DMS53 treated with DMSO at 0.1 percent for 48 hours (cell line): ENCODE measurements around the gene MED16.

Source experiments
- DNase-seq: peaks from one replicate; lab custom pipeline; 2025; ENCODE audit not compliant: unreplicated experiment; lab: John Stamatoyannopoulos, UW

The MED16 gene

GRCh38 chr19:927780-928401 is 34.9 kb upstream of the MED16 start:
- DNase-seq, result no peak

- no peak for DNase-seq
Measured at GRCh38 chr19:927351-927779, 34.4 kb upstream of the MED16 start.

GRCh38 chr19:926589-927350 is 33.8 kb upstream of the MED16 start:
- no peak for DNase-seq

GRCh38 chr19:926323-926588 is 33.3 kb upstream of the MED16 start:
- no peak for DNase-seq

GRCh38 chr19:925526-926322 is 32.7 kb upstream of the MED16 start, which contains the start of gene ARID3A:
TSS of gene ARID3A (plus strand) at chr19:926035. CDS start at chr19:929529, 3,494 bp downstream.
- DNase-seq, result peak; percentile 70

GRCh38 chr19:925087-925525 is 32.1 kb upstream of the MED16 start:
- peak; percentile 56 for DNase-seq

- DNase-seq, result no peak
Measured at GRCh38 chr19:924553-925086, 31.6 kb upstream of the MED16 start.

- DNase-seq, result peak; percentile 63
Measured at GRCh38 chr19:920051-920864, 27.3 kb upstream of the MED16 start.

- peak; percentile 59 for DNase-seq
Measured at GRCh38 chr19:919199-920050, 26.4 kb upstream of the MED16 start.

GRCh38 chr19:918481-919198 is 25.7 kb upstream of the MED16 start:
- no peak for DNase-seq

GRCh38 chr19:918152-918437 is 25.1 kb upstream of the MED16 start:
- no peak for DNase-seq

- peak; percentile 31 for DNase-seq
Measured at GRCh38 chr19:917323-918151, 24.6 kb upstream of the MED16 start, which contains the start of gene KISS1R. TSS of gene KISS1R (plus strand) at chr19:917333. CDS start at chr19:917503, 170 bp downstream.

- DNase-seq, result no peak
Measured at GRCh38 chr19:916645-917322, 23.8 kb upstream of the MED16 start.

GRCh38 chr19:913080-913748 is 20.2 kb upstream of the MED16 start, which contains the start of gene R3HDM4:
TSS of gene R3HDM4 (minus strand) at chr19:913219. CDS start at chr19:913157, 62 bp downstream.
- DNase-seq, result peak; percentile 20

- no peak for DNase-seq
Measured at GRCh38 chr19:912181-913079, 19.4 kb upstream of the MED16 start.
